Left lobe of liver (tissue), 2 donors: ENCODE measurements around the gene PLEKHG4B. TPM values are rescaled to one million over a fixed set of nuclear protein-coding genes. Genes with fewer than 3 reads are reported as not detected.
"Not testable (repeated sequence)": the region's sequence is repeated elsewhere in the genome, so short reads cannot be mapped to it uniquely, and the experiment has no call there.

Source experiments
- ATAC-seq: fragments of 200-7000 bp; cut with Tn5 transposase; one replicate; pipeline ENCODE4 v1.9.1; 2020; ENCODE audit warnings: mild to moderate bottlenecking, moderate library complexity
- DNase-seq: peaks from one replicate; pipeline ENCODE4 v3.0.0-alpha.2; 2020; ENCODE audit warnings: low spot score
- total RNA-seq: library from RNA; stranded (reverse); gene quantifications from one replicate; pipeline ENCODE4 v1.2.1, GENCODE V29; 2021
- donor health status: DM: no; HTN: no; CAD: no; lungs with moderate emphysema.
- donor health status: DM: no; HTN: yes; CAD: no.

Gene PLEKHG4B, protein sequence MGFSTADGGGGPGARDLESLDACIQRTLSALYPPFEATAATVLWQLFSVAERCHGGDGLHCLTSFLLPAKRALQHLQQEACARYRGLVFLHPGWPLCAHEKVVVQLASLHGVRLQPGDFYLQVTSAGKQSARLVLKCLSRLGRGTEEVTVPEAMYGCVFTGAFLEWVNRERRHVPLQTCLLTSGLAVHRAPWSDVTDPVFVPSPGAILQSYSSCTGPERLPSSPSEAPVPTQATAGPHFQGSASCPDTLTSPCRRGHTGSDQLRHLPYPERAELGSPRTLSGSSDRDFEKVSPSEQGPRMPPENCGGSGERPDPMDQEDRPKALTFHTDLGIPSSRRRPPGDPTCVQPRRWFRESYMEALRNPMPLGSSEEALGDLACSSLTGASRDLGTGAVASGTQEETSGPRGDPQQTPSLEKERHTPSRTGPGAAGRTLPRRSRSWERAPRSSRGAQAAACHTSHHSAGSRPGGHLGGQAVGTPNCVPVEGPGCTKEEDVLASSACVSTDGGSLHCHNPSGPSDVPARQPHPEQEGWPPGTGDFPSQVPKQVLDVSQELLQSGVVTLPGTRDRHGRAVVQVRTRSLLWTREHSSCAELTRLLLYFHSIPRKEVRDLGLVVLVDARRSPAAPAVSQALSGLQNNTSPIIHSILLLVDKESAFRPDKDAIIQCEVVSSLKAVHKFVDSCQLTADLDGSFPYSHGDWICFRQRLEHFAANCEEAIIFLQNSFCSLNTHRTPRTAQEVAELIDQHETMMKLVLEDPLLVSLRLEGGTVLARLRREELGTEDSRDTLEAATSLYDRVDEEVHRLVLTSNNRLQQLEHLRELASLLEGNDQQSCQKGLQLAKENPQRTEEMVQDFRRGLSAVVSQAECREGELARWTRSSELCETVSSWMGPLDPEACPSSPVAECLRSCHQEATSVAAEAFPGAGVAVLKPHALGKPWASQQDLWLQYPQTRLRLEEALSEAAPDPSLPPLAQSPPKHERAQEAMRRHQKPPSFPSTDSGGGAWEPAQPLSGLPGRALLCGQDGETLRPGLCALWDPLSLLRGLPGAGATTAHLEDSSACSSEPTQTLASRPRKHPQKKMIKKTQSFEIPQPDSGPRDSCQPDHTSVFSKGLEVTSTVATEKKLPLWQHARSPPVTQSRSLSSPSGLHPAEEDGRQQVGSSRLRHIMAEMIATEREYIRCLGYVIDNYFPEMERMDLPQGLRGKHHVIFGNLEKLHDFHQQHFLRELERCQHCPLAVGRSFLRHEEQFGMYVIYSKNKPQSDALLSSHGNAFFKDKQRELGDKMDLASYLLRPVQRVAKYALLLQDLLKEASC (N-terminal part only)
- total RNA-seq = 0.25 TPM

DNA sequence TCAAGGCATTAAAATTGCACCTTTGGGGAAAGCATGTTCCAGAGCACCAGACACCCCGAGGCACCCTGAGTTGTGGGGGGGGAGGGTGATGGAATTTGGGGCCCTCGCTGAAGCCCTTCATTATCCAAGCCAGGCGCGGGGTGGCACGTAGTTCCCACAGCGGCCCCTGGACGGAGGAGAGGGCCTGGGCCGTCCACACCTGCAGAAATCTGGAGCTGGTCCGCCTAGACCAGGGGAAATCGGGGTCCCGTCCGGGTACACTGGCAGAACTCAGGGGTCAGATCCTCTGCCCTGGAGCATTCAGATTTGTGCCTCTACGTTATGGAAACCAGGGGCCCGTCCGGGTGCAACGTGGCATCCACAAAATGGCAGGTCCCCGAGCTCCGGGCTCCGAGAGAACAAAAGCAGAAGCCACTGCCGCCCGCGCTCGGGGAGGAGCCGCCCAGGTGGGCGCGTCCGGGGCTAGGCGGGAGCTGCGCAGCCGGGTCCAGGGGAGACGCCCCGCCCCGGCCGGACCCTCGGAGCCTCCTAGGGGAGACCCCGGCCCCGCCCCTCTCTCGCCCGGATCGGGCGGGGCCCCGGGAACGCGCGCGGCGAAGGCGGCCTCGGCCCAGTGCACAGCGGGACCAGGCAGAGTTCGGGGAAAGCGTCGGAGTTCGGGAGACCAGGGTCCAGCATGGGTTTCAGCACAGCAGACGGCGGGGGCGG is at the start of gene PLEKHG4B:
TSS of gene PLEKHG4B (plus strand) at position 613 of the 708 bp plus-strand sequence. CDS start at position 677, 64 bp downstream.
- DNase-seq (no peak), ATAC-seq (peak; percentile 26)

DNA sequence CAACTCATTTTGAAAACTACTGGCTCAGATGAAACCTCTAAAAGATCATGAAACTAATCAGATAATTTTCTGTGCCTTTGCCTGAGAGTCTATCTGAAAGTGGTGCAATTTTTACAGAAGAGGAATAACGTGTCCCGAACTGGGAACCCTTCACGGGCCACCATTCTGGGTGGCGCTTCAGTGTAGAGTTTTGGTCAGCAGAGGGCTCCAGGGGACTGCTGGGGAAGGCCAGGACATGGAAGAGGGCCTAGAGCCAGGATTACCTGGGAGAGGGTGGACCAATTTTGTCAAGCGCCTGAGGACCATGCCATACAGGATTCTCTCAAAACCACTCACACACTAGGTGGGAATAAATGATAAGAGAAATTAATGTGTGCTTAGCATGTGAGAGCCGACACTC is 49.7 kb upstream of the PLEKHG4B start:
- ATAC-seq = peak; percentile 96
- DNase-seq = peak; percentile 55

DNA sequence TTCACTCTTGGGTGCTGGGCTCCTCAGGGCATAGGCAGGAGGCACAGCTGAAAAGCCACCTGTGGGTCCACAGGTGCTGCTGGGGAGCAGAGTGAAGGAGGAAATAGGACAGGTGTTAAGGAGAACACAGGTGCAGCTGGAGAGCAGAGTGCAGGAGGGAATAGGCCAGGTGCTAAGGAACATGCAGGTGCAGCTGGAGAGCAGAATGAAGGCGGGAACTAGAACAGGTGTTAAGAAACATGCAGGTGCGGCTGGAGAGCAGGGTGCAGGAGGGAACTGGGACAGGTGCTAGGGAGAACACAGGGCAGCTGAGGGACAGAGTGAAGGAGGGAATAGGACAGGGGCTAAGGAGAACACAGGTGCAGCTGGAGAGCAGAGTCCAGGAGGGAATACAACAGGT is 43.8 kb upstream of the PLEKHG4B start:
- ATAC-seq (no peak), DNase-seq (no peak)

DNA sequence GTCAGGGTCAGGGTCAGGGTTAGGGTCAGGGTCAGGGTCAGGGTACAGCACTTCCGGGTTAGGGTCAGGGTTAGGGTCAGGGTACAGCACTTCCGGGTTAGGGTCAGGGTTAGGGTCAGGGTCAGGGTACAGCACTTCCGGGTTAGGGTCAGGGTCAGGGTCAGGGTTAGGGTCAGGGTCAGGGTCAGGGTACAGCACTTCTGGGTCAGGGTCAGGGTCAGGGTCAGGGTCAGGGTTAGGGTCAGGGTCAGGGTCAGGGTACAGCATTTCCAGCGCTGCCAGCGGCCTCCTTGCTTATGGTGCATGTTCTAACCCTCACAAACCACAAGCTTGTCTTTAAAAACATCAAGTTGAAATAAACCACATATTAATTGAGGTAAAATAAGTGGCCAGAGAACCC is 42.4 kb upstream of the PLEKHG4B start:
- not testable (repeated sequence) for ATAC-seq, DNase-seq

DNA sequence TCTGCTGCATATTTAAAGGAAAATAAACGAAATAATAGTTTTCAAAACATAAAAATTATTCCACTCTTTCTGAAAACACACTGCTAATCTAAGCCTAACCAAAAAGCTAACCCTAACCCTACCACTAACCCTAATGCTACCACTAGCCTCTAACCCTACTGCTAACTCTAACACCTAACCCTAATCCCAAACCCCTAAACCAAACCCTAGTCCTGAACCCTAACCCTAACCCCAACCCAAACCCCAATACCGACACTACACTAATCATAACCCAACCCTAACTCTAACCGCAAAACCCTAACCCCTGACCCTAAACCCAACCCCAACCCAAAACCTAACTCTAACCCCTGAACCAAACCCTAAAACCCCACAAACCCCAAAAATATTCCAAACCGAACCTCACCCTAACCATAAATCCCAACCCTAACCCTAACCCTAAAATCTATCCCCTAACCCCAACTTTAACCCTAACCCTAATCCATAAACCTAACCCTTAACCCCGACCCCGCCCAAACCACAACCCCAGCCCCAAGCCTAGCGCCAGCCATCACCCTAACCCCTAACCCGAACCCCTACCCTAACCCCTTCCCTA is 41.9 kb upstream of the PLEKHG4B start:
- ATAC-seq (no peak), DNase-seq (no peak)

DNA sequence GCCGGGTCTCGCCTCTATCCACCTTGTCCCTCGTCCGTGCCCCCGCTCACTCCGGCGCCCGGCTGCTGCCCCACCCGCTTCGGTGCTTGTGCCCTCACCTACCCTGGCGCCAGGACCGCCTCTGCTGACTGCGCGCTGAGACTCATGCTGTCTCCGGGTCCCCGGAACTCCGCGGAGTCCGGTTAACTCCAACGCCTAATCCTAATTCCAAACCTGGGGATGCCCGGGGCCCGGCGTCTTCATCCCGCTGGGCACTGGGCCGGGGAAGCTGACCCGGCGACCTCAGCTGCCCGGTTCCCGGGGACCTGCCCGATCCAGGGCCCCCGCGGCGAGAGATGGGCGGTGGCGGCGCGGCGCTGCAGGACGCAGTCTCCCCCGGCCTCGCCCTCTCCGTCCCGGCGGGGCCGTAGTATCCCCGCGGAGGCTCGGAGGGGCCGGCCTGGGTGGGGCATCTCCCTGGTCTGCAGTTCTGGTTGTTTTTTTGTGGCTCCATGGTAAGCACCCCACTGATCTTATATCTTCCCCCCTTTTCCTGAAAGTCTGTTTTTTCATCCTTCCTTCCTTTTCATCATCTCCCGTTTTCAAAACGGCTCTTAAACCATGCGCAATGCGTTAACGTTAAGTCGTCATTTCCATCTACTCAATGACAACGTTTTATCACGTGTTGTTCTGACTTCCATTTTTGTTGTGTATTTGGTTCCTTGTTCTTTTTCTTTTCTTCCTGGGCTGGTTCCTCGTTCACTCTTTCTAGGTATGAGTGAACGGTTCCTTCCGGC is 41.1 kb upstream of the PLEKHG4B start:
- DNase-seq (no peak), ATAC-seq (no peak)

DNA sequence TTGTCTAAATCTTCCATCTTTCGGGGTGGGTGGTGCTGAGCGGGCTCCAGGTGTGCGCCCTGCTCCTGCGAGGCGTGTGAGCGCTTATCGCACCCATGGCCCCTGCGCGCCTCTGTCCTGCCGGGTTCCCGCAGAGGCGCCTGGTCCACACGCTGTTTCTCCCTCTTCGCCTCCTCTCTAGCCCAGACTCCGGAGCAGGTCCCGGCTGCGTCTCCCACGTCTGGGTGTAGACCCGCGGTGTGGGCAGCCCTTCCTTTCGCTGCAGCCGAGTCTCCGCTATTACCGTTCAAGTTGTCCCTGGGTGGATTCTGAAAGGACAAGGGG is 40.5 kb upstream of the PLEKHG4B start:
- DNase-seq (no peak), ATAC-seq (no peak)

DNA sequence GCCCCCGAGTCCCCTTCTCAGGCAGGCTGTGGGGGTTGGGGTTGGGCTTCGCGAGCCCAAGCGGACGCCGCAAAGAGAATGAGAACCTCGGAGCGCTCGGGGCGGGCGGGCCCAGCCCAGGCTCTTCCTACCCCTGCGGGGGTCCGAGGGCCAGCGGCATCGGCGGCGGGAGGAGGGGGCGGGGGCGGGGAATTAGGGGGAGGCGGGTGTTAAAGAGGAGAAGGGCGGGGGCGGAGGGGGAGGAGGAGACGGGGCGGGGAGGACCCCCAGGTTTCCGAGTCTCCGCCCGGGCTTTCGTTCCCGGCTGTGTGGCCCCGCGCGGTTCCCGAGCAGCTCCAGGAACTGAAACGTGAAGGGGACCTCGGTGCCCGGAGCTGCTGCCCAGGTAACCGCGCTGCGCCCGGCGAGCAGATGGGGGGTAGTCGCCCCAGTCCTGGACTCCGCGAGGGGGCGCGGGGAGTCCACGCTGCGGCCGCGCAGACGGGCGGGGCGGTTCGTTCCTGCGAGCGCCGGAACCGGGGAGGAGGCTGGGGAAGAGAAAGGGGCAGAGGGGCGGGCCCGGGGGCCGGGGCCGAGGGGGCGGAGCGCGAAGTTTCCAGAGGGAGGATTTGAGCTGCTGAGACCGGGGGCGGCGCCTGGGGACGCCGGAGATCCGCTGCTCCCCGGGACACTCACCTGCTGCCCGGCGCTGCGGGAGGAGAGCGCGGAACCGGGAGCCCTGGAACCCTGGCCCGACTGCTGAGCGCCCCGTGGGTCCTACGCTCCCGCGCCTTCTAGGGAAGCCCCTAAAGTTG is 38.4 kb upstream of the PLEKHG4B start:
- ATAC-seq (peak; percentile 85), DNase-seq (no peak)

DNA sequence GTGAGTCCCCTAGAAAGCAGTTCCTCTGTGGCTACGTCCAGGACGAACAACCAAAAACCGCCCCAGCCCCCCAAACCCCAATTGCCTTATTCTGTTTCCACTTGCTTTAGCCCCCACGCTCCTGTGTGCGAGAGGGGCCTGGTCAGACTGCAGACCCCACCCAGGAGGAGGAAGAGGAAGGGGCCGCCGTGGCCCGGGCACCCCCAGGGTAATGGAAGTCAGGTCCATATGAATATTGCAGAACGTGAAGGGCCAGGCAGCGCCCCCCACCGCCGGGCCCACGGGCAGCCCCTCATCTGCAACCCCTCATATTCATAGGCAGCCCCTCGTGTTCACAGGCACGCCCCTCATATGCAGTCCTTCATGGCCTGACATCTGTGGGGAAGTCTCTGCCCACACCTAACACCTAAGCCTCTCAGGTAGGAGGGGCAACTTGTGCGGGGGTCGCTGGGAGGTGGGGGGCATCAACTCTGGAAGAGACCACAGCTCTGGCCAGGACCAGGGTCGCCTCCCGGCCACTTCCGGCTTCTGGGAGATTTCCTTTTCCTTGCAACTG is 37.7 kb upstream of the PLEKHG4B start:
- ATAC-seq = no peak
- DNase-seq = no peak

DNA sequence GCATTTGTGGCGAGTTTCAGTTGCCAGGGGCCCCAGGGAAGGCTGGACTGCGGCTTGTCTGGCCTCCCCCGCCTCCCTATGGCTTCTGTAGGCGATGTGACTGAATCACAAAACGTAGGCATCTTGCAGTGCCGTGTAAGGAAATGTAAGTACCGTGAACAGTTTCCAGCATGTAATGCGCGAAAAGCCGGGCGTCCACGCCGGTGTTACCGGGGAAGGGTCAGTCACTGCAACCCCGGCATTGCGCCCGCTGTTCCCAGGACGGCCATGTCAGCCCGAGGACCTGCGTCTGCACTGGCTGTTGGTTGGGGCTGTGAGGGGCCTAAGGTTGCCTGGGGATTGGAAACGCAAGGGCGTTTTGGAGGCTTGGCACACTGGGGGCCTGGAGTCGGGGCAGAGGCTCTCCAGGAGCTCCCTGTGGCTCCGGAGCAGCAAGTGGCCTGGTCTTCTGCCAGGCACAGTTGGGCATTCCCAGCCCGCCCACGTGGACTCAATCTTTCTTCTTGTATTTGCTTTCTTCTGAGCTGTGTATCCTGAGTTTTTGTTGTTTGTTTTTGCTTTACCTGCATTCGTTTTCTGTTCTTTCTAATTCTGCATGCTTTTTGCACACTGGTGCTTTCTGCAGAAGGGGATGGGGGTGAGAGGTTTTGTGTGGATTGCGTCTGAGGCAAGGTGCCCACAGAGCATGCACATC is 36.9 kb upstream of the PLEKHG4B start:
- ATAC-seq (no peak), DNase-seq (no peak)

DNA sequence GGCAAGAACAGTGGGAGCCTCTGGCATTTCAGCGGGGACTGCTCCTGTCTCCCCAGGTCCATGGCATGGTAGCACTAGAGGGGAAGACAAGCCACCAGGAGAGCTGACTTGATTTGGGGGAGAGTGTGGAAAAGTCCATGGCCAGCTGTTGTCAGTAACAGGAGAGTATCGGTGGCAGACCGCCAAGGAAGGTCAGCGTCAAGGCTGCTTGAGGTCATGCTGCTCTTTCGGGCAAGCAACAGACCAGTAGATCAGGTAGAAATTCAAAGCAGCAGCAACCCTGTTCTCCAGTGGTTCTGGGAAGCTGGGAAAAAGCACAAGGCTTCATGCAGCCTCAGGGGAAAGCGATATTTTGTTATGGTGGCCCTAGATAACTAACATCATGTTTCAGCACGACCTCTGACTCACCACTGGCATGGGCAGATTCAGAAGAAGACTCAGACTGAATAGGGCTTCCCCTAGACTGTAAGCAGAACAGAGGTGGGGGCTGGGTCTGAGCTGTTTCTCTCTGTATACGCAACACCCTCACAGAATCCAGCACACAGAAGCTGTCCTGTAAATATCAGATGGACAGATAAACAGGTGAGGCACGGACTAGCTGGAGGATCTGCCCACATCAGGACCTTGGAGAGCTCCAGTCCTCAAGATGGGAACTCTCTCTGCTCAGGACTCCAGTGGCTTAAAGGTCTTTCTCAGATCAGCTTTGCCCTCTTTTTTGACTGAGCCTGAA is 35.2 kb upstream of the PLEKHG4B start:
- DNase-seq (no peak), ATAC-seq (no peak)

DNA sequence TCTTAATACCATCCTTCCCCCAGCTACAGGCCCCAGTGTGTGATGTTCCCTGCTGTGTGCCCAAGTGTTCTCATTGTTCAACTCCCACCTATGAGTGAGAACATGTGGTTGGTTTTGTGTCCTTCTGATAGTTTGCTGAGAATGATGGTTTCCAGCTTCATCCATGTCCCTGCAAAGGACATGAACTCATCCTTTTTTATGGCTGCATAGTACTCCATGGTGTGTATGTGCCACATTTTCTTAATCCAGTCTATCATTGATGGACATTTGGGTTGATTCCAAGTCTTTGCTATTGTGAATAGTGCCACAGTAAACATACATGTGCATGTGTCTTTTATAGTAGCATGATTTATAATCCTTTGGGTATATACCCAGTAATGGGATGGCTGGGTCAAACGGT is 31.7 kb upstream of the PLEKHG4B start:
- not testable (repeated sequence) for ATAC-seq

DNA sequence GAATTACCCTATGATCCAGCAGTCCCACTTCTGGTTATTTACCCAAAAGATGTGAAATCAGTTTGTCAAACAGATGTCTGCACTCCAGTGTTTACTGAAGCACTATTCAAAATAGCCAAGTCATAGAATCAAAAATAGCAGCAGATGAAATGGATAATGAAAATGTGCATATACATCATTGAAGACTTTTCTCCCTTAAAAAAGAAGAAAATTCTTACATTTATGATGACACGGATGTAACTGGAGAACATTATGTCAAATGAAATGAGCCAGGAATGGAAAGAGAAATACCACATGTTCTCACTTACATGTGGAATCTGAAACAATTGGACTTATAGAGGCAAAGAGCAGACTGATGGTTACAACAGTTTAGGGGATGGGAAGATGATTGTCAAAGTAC is 21.5 kb upstream of the PLEKHG4B start:
- DNase-seq (no peak), ATAC-seq (no peak)

More for the DNA sequence above, 31.7 kb upstream of the PLEKHG4B start:
- DNase-seq = not testable (repeated sequence)

DNA sequence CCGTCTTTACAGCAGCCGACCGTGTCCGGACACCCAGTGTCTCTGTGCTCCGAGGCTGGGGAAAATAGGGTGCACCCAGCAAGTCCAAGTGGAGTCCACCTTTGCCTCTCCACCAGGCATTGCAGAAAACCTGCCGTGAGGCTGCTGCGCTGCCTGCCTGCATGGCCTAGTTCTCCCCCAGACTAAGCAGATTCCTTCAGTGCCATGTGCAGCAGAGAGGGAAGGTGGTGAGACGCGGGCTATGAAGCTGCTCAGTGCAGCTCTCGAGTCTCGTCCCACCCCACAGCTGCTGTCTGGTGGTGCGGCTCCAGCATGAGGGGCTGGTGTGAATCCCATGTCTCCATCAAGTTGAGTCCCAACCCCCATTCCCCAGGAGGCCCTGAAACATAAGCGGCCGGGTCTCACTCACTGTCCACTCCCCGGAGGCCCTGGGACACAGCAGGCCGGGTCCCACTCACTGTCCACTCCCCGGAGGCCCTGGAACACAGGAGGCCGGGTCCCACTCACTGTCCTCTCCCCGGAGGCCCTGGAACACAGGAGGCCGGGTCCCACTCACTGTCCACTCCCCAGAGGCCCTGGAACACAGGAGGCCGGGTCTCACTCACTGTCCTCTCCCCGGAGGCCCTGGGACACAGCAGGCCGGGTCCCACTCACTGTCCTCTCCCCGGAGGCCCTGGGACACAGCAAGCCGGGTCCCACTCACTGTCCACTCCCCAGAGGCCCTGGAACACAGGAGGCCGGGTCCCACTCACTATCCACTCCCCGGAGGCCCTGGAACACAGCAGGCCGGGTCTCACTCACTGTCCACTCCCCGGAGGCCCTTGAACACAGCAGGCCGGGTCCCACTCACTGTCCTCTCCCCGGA is 19.4 kb upstream of the PLEKHG4B start:
- ATAC-seq, DNase-seq: not testable (repeated sequence)

DNA sequence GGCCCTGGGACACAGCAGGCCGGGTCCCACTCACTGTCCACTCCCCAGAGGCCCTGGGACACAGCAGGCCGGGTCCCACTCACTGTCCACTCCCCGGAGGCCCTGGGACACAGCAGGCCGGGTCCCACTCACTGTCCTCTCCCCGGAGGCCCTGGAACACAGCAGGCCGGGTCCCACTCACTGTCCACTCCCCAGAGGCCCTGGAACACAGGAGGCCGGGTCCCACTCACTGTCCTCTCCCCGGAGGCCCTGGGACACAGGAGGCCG is 18.9 kb upstream of the PLEKHG4B start:
- ATAC-seq, DNase-seq: not testable (repeated sequence)
